Stimulated activated CD4-positive, alpha-beta T cell treated with anti-CD3 and anti-CD28 coated beads, TNF-alpha, amount 100 ng/mL, for 4 hours (primary cell): Measurements from ENCODE around the gene MED25.
"Not testable (repeated sequence)": the region's sequence is repeated elsewhere in the genome, so short reads cannot be mapped to it uniquely, and the experiment has no call there.

Source experiments
- DNase-seq, 3 experiments: peaks; one replicate each; pipeline ENCODE4 v3.0.0-alpha.2; 2020; ENCODE audit warnings: low read depth in 3 of 3

The MED25 gene

DNA sequence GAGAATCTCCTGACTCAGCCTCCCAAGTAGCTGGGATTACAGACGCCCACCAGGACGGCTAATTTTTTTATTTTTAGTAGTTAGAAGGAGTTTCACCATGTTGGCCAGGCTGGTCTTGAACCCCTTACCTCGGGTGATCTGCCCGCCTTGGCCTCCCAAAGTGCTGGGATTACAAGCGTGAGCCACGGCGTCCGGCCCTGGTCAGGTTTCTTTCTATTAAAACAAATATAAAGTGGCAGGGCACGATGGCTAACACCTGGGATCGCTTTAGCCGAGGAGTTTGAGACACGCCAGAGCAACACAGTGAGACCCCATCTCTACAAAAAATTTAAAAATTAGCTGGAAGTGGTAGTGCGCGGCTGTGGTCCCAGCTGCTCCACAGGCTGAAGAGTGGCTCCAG is 1.5 kb upstream of the MED25 start:
- no peak for DNase-seq

DNA sequence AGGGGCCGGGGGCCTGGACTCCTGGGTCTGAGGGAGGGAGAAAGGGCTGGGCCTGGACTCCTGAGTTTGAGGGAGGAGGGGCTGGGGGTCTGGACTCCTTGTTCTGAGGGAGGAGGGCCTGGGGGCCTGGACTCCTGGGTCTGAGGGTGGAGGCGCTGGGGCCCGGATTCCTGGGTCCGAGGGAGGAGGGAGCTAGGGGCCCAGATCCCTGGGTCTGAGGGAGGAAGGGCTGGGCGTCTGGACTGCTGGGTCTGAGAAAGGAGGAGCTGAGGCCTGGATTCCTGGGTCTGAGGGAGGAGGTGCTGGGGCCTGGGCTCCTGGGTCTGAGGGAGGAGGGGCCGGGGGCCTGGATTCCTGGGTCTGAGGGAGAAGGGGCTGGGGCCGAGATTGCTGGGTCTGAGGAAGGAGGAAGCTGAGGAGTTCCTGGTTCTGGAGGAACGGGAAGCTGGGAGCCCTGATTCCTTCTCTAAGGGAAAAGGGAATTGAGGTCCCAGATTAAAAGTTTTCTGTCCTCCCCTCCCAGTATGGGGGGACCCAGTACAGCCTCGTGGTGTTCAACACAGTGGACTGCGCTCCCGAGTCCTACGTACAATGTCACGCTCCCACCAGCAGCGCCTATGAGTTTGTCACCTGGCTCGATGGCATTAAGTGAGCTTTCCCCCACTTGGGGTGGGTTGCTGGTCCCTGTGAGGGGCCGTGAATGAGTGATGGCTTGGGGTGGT is 721 bp downstream of the MED25 start:
- no peak for DNase-seq

DNA sequence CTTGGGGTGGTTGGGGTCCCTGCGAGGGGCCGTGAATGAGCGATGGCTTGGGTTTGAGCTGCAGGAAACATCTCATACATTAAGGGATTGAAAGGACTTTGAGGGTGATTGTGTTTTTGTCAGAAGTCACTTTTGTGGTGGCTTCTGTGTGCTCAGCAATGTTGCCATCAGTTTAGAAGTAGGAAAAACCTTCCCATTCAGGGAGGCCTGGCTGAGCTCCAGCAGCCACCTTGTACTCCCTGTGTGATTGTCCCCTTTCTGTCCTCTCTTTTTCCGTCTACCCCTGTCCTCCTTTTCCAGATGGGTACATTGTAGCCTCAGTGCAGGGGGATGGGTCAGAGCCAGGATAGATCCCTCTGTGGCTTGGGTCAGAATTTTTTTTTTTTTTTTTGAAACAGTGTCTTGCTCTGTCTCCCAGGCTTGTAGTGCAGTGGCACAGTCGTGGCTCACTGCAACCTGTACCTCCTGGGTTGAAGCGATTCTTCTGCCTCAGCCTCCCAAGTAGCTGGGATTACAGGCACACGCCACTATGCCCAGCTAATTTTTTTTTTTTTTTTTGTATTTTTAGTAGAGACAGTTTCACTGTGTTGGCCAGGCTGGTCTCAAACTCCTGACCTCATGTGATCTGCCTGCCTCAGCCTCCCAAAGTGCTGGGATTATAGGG is 1.5 kb downstream of the MED25 start:
- DNase-seq: not testable (repeated sequence)

DNA sequence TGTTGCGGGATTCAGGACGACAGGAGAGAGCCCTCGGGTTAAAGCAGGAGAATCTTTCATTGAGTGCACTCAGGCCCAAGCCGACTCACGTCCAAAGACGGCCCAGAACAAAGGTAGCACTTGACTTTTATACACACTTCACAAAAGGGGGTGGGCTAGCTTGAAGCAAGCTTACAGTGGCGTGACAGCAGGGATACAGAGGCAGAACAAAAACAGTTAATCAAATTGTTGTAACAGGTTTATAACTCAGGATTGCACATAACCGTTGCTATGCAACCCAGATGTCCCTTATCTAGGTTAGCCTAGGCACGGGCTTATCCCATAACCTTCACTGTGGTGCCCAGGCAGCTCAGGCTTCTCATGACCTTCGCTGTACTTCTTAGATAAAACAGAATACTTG is 2.0 kb downstream of the MED25 start:
- no peak for DNase-seq

DNA sequence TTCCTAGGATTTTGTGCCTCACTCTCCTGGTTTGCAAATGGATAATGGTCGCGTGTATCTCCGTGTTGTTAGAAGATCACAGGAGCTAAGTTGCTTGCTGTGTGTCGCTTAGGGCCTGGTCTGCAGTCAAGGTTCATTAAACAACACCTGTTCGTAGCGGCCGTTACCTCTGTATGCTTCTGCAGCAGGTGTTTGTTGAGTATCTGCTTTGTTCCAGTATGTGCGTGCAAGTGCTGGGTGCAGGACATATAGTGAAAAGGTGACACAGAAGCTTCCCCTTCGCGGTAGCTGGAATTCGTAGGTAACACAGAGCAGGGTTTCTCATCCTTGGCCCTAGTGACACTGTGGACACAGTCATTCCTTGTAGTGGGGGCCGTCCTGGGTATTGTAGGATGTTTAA is 5.4 kb downstream of the MED25 start:
- no peak for DNase-seq

DNA sequence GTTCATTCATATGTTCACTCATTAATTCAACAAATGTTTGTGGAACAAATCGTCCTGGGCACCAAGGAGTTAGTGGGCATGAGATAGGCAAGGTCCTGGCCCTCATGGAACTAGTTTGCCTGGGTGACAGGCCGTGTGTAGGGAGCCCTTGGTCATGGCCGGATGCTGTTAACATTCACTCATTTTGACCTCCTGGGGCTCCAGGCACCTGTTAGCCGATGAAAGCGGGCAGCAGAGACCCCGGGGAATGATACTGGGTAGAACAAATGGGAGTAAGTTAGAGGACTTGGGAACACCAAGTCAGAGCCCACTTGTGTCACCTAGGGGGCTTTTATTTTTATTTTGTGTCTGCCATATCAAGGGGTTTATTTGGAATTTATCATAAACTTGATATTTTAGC is 6.6 kb downstream of the MED25 start:
- DNase-seq: no peak

DNA sequence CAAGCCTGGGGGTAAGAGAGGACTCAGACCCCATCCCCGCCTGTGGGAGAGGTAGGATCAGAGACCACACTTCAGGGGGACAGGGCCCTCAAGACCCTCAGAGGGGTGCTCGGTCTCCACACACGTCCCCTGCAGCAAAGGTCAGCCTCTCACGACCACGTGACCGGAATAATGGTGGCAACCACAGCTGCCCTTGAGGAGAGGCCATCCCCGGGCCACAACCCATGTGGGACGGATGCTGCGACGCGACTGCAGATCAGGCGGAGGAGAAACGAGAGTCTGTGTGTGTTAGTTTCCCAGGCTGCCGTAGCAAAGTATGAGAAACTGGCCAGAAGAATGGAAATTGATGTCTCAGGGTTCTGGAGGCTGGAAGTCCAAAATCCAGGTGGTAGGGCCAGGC is 8.9 kb downstream of the MED25 start:
- DNase-seq: no peak

DNA sequence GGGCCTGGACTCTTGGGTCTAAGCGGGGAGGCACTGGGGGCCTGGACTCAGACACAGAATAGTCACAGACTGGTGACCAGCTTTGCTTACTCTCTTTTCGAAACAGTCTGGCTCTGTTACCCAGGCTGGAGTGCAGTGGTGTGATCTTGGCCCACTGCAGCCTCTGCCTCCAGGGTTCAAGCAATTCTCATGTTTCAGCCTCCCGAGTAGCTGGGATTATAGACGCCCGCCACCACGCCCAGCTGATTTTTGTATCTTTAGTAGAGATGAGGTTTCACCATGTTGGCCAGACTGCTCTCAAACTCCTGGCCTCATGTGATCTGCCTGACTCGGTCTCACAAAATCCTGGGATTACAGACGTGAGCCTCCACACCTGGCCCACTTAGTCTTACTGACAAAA is 11.1 kb downstream of the MED25 start:
- DNase-seq: no peak

DNA sequence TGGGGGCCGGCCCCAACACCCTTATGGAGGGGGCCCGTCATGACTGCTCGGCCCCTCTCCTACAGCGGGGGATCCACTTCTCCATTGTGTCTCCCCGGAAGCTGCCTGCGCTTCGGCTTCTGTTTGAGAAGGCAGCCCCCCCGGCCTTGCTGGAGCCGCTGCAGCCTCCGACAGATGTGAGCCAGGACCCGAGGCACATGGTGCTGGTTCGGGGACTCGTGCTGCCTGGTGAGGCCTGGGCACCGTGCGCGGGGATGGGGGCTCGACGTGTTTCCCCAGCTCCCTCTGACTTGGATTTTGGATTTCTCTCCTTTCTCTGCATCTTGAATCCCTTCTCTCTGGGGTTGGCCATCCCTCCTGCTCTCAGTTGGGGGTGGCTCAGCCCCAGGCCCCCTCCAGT is 11.6 kb downstream of the MED25 start:
- no peak for DNase-seq

DNA sequence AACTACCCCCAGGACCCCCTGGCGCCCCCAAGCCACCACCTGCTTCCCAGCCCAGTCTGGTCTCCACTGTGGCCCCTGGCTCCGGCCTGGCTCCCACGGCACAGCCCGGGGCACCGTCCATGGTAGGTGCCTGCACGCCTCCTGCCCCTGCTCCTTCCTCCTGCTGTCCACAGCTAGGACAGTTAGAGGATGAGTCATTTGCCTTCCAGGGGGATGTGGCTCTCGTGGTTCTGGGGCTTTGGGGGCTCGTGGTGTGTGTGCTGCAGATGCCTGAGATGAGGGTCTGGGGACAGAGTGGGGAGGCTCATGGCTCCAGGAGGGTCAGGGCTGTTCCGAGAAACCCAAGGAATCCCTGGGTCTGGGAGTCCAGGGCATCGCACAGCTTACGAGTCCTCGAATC is 12.7 kb downstream of the MED25 start:
- DNase-seq: no peak

DNA sequence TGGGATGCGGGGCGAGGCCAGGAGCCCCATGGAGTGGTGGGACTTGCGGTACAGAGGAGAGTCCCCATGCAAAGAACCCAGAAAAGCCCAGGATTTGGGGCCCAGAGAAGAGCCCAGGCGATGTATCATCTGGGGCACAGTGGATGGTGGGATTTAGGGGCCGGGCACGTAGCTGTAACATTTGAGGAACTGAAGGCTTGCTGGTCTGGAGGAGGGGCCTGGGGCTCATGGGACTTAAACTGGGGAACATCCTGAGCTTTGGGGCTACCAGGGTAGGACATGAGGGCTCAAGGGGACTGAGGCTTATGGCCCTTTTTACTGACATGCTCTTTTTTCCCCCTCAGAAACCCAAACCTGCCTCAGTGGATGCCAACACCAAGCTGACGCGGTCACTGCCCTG is 13.5 kb downstream of the MED25 start:
- DNase-seq: no peak

DNA sequence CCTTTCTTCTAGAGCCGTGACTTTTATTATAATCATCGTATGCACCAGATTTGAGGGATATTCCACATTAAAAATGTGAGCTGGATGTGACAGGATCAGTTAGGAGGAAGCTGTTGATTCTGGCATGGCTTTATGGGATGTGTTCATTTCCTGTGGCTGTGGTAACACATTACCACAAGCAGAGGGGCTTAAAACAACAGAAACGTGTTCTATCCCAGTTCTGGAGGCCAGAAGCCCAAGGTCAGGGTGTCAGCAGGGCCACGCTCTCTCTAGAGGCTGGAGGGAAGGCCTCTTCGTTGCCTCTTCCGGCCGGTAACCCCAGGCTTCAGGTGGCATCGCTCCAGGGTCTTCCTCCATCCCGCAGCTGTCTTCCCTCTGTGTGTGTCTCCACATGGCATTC is 14.5 kb downstream of the MED25 start:
- no peak for DNase-seq

DNA sequence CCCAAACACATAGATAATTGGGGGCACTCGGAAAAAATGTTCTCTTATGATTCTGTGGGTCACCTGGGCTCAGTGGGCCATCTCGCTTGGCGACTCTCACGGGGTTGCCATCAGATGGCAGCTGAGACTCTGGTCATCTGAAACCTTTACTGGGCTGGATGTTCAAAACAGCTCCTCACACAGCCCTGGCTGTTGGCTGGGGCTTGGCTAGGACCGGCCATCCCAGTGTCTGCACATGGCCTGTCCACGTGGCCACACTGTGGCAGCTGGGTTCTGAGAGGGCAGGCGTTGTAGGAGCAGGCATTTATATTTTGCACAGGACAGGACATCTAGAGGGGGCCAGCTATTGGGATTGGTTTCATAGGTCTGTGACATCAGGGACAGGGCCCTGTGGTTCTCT is 15.5 kb downstream of the MED25 start:
- no peak for DNase-seq

DNA sequence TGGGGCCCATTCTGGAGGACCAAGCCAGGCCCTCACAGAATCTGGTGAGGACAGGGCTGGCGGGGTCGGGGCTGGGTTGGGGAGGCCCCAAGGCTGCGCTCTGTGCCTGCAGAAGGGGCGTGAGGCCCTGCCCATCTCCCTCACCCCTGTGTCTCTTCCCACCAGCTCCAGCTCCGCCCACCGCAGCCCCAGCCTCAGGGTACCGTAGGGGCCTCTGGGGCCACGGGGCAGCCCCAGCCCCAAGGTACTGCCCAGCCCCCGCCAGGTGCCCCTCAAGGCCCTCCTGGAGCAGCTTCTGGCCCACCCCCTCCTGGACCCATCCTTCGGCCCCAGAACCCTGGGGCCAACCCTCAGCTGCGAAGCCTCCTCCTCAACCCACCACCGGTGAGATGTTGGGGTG is 17.5 kb downstream of the MED25 start:
- DNase-seq: no peak

DNA sequence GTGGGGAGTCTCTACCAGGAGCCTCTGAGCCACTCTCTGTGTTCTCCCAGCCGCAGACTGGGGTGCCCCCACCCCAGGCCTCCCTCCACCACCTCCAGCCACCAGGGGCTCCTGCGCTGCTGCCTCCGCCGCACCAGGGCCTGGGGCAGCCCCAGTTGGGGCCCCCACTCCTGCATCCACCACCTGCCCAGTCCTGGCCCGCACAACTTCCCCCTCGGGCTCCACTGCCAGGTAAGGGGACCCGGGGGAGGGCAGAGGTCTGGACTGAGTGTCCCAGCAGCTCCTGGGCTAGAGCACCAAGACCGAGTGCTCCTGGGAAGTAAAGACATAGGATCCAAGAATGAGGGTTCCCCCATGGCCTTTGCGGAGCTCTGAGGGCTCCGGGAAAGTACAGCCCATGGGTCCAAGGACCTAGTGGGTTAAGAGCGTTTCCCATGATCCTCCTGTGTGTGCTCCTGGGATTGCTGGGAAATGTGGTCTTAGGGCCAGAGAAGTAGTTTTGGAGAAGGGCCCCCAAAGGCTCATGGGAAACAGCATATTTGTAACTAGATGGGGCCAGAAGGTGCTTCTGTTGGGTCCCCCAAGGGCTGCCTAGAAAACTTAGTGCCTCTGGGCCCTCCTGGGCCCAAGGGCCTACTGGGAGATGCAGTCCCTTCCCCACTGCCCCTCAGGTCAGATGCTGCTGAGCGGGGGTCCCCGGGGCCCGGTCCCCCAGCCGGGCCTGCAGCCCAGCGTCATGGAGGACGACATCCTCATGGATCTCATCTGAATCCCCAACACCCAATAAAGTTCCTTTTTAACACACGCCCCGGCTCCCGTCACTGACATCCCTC is 18.3 kb downstream of the MED25 start:
- DNase-seq: no peak

DNA sequence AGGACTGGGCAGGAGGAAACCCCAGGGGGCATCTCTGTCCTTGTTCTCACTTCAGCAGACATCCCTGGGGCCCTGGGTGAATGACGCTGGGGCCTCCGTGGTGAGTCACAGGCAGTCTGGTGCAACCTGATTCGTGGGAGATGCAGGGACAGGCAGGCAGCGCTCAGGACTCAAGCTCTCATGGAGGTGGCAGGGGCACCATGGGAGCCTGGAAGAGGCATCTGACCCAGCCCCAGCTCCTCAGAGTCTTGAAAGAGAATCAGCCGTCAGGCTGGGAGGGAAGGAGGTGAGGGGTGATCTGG is 18.9 kb downstream of the MED25 start:
- DNase-seq: no peak

DNA sequence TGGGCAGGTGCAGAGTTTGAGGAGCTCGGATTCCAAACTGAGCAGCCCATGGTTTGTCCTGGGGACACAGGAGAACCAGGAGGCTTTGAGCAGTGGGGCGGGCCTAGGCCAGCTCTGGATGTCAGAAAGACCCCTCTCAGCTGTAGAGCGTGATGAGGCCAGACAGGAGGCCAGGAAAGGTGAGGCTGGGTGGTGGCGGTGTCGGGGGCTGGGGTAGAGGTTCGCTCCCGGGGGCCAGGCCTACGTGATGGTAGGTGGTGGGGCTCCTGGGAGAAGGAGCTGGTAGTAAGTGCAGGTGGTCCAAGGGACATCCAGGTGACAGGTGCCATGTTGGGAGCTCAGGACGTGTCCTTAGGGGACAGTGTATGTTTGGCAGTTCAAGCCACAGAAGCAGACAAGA is 19.3 kb downstream of the MED25 start:
- no peak for DNase-seq

DNA sequence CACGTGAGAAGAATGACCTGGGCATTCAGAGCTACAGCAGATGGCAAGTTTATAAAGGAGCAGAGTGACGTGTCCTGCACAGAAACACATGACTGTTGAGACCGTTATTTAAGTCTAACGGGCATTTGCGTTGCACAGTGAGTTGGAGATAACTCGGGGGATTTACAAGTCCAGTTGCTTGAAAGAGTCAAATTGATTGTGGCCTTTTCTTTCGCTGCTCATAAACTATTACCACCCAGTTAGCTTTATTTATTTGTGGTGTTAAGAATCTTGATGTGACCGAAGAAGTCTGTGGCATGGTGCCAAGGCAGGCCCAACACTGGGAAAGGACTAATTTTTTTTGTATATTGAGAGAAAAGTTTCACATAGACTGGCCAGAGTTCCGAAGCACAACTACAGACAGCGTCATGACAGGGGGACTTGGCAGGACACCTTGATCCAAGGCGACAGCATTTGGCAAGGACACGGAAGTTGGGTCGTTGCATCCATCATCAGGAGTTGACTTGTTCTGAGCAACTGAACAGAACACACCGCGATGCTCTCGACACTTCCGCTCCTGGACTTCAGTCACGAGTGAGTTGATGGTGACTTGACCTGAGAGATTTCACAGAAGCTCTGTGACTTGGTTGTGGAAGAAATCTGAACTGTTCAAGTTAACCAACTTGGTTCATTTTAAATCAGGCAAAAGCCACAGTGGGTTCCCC is 20.9 kb downstream of the MED25 start:
- no peak for DNase-seq

DNA sequence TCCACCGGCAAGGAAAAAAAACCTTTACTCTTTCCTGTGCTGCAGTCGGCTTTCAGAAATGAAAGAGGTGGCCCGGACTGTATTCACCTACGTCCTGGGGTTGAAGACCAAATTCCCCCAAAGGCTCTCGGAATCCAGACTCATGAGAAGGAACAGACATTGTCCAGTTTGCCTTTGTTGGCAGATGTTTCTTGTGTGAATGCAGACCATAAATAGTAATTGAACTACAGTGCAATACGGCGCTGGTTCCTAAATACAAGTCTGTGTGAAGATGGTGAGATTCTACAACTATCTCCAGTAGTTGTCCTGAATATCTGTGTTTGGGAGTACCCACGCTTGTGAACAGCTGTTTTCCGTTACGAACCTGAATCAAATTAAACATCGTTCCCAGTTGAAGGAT is 21.6 kb downstream of the MED25 start:
- no peak for DNase-seq

DNA sequence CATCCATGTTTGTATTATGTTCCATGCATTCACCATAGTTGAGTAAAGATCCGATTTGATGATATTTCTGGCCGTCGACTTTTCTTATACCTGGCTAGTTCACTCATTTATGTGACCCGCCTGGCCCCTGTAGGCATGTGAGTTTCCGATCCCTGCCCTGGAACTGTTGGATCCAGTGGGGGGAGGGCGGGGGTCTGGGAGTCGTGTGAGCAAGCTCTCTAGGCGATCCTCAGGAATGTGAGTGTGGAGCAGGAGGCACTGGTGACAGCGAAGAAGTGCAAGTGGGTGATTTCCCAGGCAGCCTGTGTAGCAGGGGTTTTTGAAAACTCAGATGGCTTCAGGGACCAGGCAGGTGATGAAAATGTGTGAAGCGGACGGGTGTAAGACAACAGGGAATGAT is 22.2 kb downstream of the MED25 start:
- no peak for DNase-seq

DNA sequence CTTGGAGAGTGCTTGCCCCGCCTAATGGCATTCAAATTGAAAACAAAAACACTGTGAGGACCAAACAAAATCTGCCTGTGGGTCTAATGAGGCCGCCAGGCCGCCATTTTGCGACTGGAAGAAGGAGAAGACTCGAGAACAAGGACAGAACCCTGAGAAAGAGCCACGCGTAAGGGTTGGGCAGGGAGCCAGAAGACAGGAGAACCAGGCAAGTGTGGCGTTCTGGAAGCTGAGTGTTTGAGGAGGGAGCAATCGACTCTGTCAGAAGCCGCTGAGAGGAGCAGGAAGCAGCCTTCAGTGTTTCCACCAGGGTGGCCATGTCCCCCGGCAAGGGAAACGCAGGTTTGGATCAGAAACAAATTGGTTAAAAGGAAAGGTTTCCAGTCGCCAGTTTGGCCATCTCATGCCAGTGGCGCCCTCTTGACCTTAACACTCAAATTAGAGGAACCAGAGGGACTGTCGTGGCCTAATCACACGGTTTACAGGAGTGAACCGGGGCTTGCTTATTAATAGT is 22.7 kb downstream of the MED25 start:
- DNase-seq: no peak

DNA sequence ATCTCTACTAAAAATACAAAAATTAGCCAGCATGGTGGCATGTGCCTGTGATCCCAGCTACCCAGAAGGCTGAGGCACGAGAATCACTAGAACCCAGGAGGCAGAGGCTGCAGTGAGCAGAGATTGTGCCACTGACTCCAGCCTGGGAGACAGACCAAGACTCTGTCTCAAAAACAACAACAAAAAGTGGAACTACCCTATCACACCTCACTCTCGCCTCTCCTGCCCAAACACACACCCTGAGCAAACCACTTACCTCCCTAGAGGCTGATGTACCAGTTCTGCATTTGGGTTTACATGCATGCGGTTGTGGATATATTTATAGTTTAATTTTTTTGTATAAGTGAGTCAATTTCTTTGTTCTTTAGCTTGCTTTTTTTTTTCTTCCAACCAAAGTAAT is 25.2 kb downstream of the MED25 start:
- DNase-seq: no peak
